Suprapubic skin (tissue), 4 donors: ENCODE results near the gene DDA1. TPM values are rescaled to one million over a fixed set of nuclear protein-coding genes. Genes with fewer than 3 reads are reported as not detected.

Experiments used
- DNase-seq, 2 donors: peaks; one replicate each; pipeline ENCODE4 v3.0.0-alpha.2; 2019; ENCODE audit warnings: low spot score in 2 of 2
- H3K27ac ChIP-seq: fragments of 200-600 bp; sonication (generic); one replicate; pipeline ENCODE4 v1.5.1; 2019
- H3K27me3 ChIP-seq: fragments of 200-600 bp; sonication (generic); one replicate; pipeline ENCODE4 v1.5.1; 2019
- H3K36me3 ChIP-seq: fragments of 200-600 bp; sonication (generic); one replicate; pipeline ENCODE4 v1.5.1; 2019
- H3K4me1 ChIP-seq: fragments of 200-600 bp; sonication (generic); one replicate; pipeline ENCODE4 v1.5.1; 2019
- H3K4me3 ChIP-seq: fragments of 200-600 bp; sonication (generic); one replicate; pipeline ENCODE4 v1.5.1; 2019; ENCODE audit warnings: mild to moderate bottlenecking
- H3K9me3 ChIP-seq: fragments of 200-600 bp; sonication (generic); one replicate; pipeline ENCODE4 v1.5.1; 2019
- CTCF ChIP-seq, 2 donors: fragments of 200-600 bp in 1 of 2; fragments of 450-650 bp in 1 of 2; sonication (generic) in 1 of 2; IDR thresholded peaks; one replicate each; pipeline ENCODE4 v1.5.1; 2016 to 2019; ENCODE audit warnings: antibody characterized with exemption in 2 of 2, mild to moderate bottlenecking in 1 of 2, moderate library complexity in 1 of 2
- EP300 ChIP-seq: sonication (generic); formaldehyde crosslinking; IDR thresholded peaks from one replicate; pipeline ENCODE4 v1.6.1; 2017; ENCODE audit warnings: antibody characterized with exemption
- POLR2A ChIP-seq, 2 donors: fragments of 450-650 bp; IDR thresholded peaks; one replicate each; pipeline ENCODE4 v1.6.1; 2017; ENCODE audit warnings: antibody characterized with exemption in 2 of 2, mild to moderate bottlenecking in 2 of 2, moderate library complexity in 2 of 2
- POLR2AphosphoS5 ChIP-seq, 3 donors: sonication (generic); formaldehyde crosslinking; IDR thresholded peaks; one replicate each; pipeline ENCODE4 v1.6.1; 2017; ENCODE audit warnings: antibody characterized with exemption in 3 of 3
- WGBS: methylation state at CpG from one replicate; pipeline ENCODE4 v1.1.5; 2018; 5-methylcytosine and 5-hydroxymethylcytosine counted together
- total RNA-seq, 4 donors: library from RNA; depleted of rRNA; stranded (reverse); fragments of >200 nt; gene quantifications; one replicate each; pipeline ENCODE4 v1.1.0, GENCODE V29; 2016

The DDA1 gene
- total RNA-seq, 4 donors from 2014 or later = 17.9 to 35.2 (median 22.8) TPM

- no peaks in the 10 kb centered on the region for H3K9me3 ChIP-seq
- TF ChIP-seq CTCF (IDR thresholded peaks at IDR 0.05) (peak in 1 of 2 donors; percentile 37), POLR2AphosphoS5 (IDR thresholded peaks at IDR 0.05) (peak in 1 of 3 donors; percentile 9), EP300 (no peak), POLR2A (IDR thresholded peaks at IDR 0.05) (no peak)
- DNase-seq = peak in 1 of 2 donors; percentile 80
- H3K27ac ChIP-seq = peak overlapping the region; percentile 35
- H3K27me3 ChIP-seq = peaks cover 13% of the 10 kb centered on the region
- peak overlapping the region; percentile 55 for H3K4me3 ChIP-seq
- H3K4me1 ChIP-seq = peaks cover 48% of the 10 kb centered on the region
- H3K36me3 ChIP-seq = peaks cover 4% of the 10 kb centered on the region
- 38% methylated on average over 11 of the region's 64 CpGs for WGBS
These were observed 18.5 kb downstream of the DDA1 start for GRCh38 chr19:17327654-17328516.

GRCh38 chr19:17328517-17329365 lies 19.4 kb downstream of the DDA1 start:
- Histone ChIP-seq H3K9me3 (no peaks in the 10 kb centered on the region), H3K27me3 (peaks cover 13% of the 10 kb centered on the region), H3K27ac (peak overlapping the region; percentile 35), H3K4me1 (peaks cover 49% of the 10 kb centered on the region), H3K4me3 (peak overlapping the region; percentile 55), H3K36me3 (peaks cover 4% of the 10 kb centered on the region)
- TF ChIP-seq CTCF (IDR thresholded peaks at IDR 0.05) (no peak), EP300 (no peak), POLR2A (IDR thresholded peaks at IDR 0.05) (no peak), POLR2AphosphoS5 (IDR thresholded peaks at IDR 0.05) (no peak)
- DNase-seq = no peak
- WGBS = 37% methylated on average over 43 of the region's 94 CpGs

GRCh38 chr19:17329366-17330261 lies 20.3 kb downstream of the DDA1 start:
- H3K36me3 ChIP-seq = peaks cover 4% of the 10 kb centered on the region
- no peak for TF ChIP-seq EP300
- TF ChIP-seq POLR2A (IDR thresholded peaks at IDR 0.05) = no peak
- TF ChIP-seq POLR2AphosphoS5 (IDR thresholded peaks at IDR 0.05) = no peak
- no peak for TF ChIP-seq CTCF (IDR thresholded peaks at IDR 0.05)
- no peak overlapping the region for H3K27ac ChIP-seq
- 62% methylated on average over 46 of the region's 51 CpGs for WGBS
- DNase-seq = no peak
- peaks cover 49% of the 10 kb centered on the region for H3K4me1 ChIP-seq
- peaks cover 13% of the 10 kb centered on the region for H3K27me3 ChIP-seq
- H3K9me3 ChIP-seq = no peaks in the 10 kb centered on the region
- H3K4me3 ChIP-seq = peak overlapping the region; percentile 55

- peaks cover 13% of the 10 kb centered on the region for H3K27me3 ChIP-seq
- no peaks in the 10 kb centered on the region for H3K9me3 ChIP-seq
- H3K4me1 ChIP-seq = peaks cover 55% of the 10 kb centered on the region
- no peak for DNase-seq
- TF ChIP-seq POLR2AphosphoS5 (IDR thresholded peaks at IDR 0.05) = no peak
- no peak for TF ChIP-seq POLR2A (IDR thresholded peaks at IDR 0.05)
- TF ChIP-seq EP300 = no peak
- TF ChIP-seq CTCF (IDR thresholded peaks at IDR 0.05) = no peak
- H3K4me3 ChIP-seq = no peak overlapping the region
- 97% methylated on average over 13 of the region's 24 CpGs for WGBS
- no peaks in the 10 kb centered on the region for H3K36me3 ChIP-seq
- no peak overlapping the region for H3K27ac ChIP-seq
These were observed 21.1 kb downstream of the DDA1 start for GRCh38 chr19:17330262-17331044.
